K562 (cell line): Measurements from ENCODE around the gene LY6G6C. TPM values are rescaled to one million over a fixed set of nuclear protein-coding genes. Genes with fewer than 3 reads are reported as not detected.

Experiments used
- BCOR ChIP-seq: fragments of 450-650 bp; IDR thresholded peaks from 2 replicates; pipeline ENCODE4 v1.6.1; 2016
- CEBPG ChIP-seq, 3 experiments: fragments of 200-800 bp in 1 of 3; sonication (Bioruptor generic) in 1 of 3; sonication (generic) in 1 of 3; formaldehyde crosslinking in 1 of 3; IDR thresholded peaks in 2 of 3; conservative IDR thresholded peaks in 1 of 3; 2 replicates each; pipeline versions ENCODE4 v1.6.1 to v1.8.0; 2016 to 2022; ENCODE audit warnings: missing compliant biosample characterization in 2 of 3, missing genetic modification characterization in 2 of 3, mild to moderate bottlenecking in 1 of 3, missing genetic modification reagents in 1 of 3
- CEBPZ ChIP-seq: fragments of 150-350 bp; IDR thresholded peaks from 2 replicates; pipeline ENCODE4 v1.6.1; 2014; ENCODE audit warnings: low read depth, mild to moderate bottlenecking, low read length, borderline replicate concordance
- E2F5 ChIP-seq: sonication (generic); formaldehyde crosslinking; IDR thresholded peaks from 2 replicates; pipeline ENCODE4 v1.8.0; 2022; ENCODE audit warnings: mild to moderate bottlenecking, missing genetic modification reagents
- HDAC1 ChIP-seq, 2 experiments: fragments of 450-650 bp; IDR thresholded peaks; 2 replicates each; pipeline ENCODE4 v1.6.1; 2016 to 2017; ENCODE audit warnings: inconsistent platforms in 1 of 2, mild to moderate bottlenecking in 1 of 2, moderate library complexity in 1 of 2
- HMG20B ChIP-seq: fragments of 250-450 bp; sonication (Bioruptor Pico); IDR thresholded peaks from 2 replicates; pipeline ENCODE4 v1.5.0; 2021; ENCODE audit warnings: mild to moderate bottlenecking
- KDM2B ChIP-seq: fragments of 250-450 bp; sonication (Bioruptor Pico); IDR thresholded peaks from 2 replicates; pipeline ENCODE4 v1.8.0; 2021; ENCODE audit warnings: mild to moderate bottlenecking, moderate library complexity
- KLF13 ChIP-seq: fragments of 450-650 bp; IDR thresholded peaks from 2 replicates; pipeline ENCODE4 v1.6.1; 2016; ENCODE audit warnings: missing genetic modification characterization, low read depth, mild to moderate bottlenecking, missing compliant biosample characterization, moderate library complexity, borderline replicate concordance
- MXD1 ChIP-seq: fragments of 250-450 bp; sonication (Bioruptor Pico); IDR thresholded peaks from 2 replicates; pipeline ENCODE4 v1.8.0; 2021; ENCODE audit warnings: borderline replicate concordance, mild to moderate bottlenecking, moderate library complexity; ENCODE audit not compliant: poor library complexity, severe bottlenecking
- MXI1 ChIP-seq: IDR thresholded peaks from 2 replicates; pipeline ENCODE4 v1.6.1; 2011; ENCODE audit warnings: low read depth, mild to moderate bottlenecking, improper control_type of control experiment, low read length
- WHSC1 ChIP-seq: IDR thresholded peaks from one replicate; pipeline ENCODE4 v1.6.1; 2012; ENCODE audit warnings: low read length, control low read depth, inconsistent platforms
- ZFP1 ChIP-seq: fragments of 450-650 bp; formaldehyde crosslinking; IDR thresholded peaks from 2 replicates; pipeline ENCODE4 v1.4.0; 2020; ENCODE audit warnings: mild to moderate bottlenecking, mixed read lengths
- ZNF124 ChIP-seq: sonication (generic); formaldehyde crosslinking; IDR thresholded peaks from 2 replicates; pipeline ENCODE4 v1.8.1; 2022; ENCODE audit warnings: missing genetic modification reagents
- ZNF324 ChIP-seq: fragments of 250-450 bp; sonication (Bioruptor Pico); IDR thresholded peaks from 2 replicates; pipeline ENCODE4 v1.4.0; 2020; ENCODE audit warnings: mild to moderate bottlenecking
- ZNF639 ChIP-seq, 2 experiments: fragments of 200-800 bp in 1 of 2; sonication (Bioruptor generic) in 1 of 2; sonication (generic) in 1 of 2; formaldehyde crosslinking in 1 of 2; IDR thresholded peaks in 1 of 2; conservative IDR thresholded peaks in 1 of 2; 2 replicates each; pipeline versions ENCODE4 v1.5.0 to v1.6.1; 2016 to 2020; ENCODE audit warnings: missing compliant biosample characterization in 1 of 2, missing genetic modification characterization in 1 of 2, missing genetic modification reagents in 1 of 2
- polyA plus RNA-seq, 8 experiments: library from polyadenylated mRNA; depleted of rRNA in 4 of 8; stranded (reverse) in 5 of 8; unstranded in 3 of 8; fragments of >200 nt; fragmentation: Nextera tagmentation in 2 of 8; fragmentation: Illumina TruSeq in 1 of 8; extraction: Ambion mirVana in 2 of 8; extraction: Trizol in 1 of 8; gene quantifications; 2 replicates each; pipeline versions ENCODE4 v1.2.1 to v1.2.3, GENCODE V29; 2011 to 2014; ENCODE audit warnings: inconsistent platforms in 1 of 8, missing spikeins in 1 of 8
- total RNA-seq, 7 experiments: library from RNA; depleted of rRNA in 6 of 7; stranded (reverse); fragments of >200 nt in 6 of 7; fragmentation: Illumina TruSeq in 2 of 7; extraction: Trizol in 2 of 7; gene quantifications; 2 replicates each; pipeline versions ENCODE4 v1.2.1 to v1.2.3, GENCODE V29; 2011 to 2021; ENCODE audit warnings: low replicate concordance in 1 of 7
- TF ChIP-seq, protein P1 (sequence below): fragments of 250-450 bp; sonication (Bioruptor Pico); IDR thresholded peaks from 2 replicates; pipeline ENCODE4 v1.5.0; 2022; ENCODE audit warnings: mild to moderate bottlenecking

LY6G6C gene
- total and polyA plus RNA-seq, 9 of the 15 experiments (the other 6 are each of a cell fraction or from before 2014, with no cell fraction given) = 0.06 to 0.20 TPM; not detected in 7

DNA sequence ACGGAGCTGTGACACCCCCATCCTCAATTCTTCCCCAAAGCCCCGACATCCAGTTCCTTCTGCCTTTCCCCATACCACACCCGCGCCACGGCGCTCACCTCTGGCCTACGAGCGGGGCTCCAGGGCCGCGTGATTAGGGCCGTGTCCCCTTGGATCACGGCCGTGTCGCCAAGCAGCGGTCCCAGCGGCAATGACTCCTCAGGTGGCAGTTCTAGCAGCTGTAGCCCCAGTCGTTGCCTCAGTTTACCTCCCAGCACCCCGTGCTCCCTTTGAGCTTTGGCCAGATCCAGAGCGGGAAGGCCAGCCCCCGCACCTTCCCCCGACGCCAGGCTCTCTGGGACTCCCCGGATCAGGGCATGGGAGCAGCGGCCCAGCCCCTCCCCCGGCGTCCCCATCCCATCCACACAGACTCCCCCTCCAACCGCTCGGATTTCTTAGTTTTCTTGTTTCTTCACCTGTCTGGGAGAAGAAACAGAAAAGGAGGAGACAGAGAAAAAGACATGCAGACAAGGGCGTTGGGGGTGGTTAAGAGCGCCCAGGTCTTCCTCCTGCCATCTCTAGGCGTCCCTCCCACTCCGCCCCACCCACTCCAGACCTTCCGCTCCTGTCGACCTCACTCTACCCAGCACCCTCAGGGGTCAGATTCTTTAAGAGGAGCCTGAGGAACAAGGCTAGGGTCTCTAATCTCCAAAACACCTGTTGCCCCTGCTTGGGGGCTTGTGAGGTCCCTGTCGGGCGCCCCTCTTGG, 7.4 kb upstream of the LY6G6C start, which contains the start of gene DDAH2 (continued):
- TF ChIP-seq KLF13 (tag) = no peak
- no peak for TF ChIP-seq MXD1
- TF ChIP-seq, protein P1, sequence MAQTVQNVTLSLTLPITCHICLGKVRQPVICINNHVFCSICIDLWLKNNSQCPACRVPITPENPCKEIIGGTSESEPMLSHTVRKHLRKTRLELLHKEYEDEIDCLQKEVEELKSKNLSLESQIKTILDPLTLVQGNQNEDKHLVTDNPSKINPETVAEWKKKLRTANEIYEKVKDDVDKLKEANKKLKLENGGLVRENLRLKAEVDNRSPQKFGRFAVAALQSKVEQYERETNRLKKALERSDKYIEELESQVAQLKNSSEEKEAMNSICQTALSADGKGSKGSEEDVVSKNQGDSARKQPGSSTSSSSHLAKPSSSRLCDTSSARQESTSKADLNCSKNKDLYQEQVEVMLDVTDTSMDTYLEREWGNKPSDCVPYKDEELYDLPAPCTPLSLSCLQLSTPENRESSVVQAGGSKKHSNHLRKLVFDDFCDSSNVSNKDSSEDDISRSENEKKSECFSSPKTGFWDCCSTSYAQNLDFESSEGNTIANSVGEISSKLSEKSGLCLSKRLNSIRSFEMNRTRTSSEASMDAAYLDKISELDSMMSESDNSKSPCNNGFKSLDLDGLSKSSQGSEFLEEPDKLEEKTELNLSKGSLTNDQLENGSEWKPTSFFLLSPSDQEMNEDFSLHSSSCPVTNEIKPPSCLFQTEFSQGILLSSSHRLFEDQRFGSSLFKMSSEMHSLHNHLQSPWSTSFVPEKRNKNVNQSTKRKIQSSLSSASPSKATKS (CRISPR knock-in tag) = no peak
- no peak for TF ChIP-seq HMG20B
- TF ChIP-seq ZNF124 (CRISPR knock-in tag) = no peak
- no peak for TF ChIP-seq ZNF639 (CRISPR knock-in tag; conservative IDR thresholded peaks at IDR 0.05 in 1 of 2, IDR thresholded peaks at IDR 0.05 in 1 of 2)
- TF ChIP-seq BCOR = peak; percentile 85
- no peak for TF ChIP-seq WHSC1
- no peak; the same call in 1 of the 2 replicates for TF ChIP-seq E2F5 (CRISPR knock-in tag)
- no peak for TF ChIP-seq ZNF324 (CRISPR knock-in tag)
- no peak for TF ChIP-seq MXI1
- no peak for TF ChIP-seq CEBPZ
- TF ChIP-seq CEBPG (CRISPR knock-in tag; IDR thresholded peaks at IDR 0.05) = no peak
- no peak for TF ChIP-seq CEBPG (tag; conservative IDR thresholded peaks at IDR 0.05 in 1 of 2, IDR thresholded peaks at IDR 0.05 in 1 of 2)
- no peak for TF ChIP-seq KDM2B (CRISPR knock-in tag)
- TF ChIP-seq ZFP1 = no peak
- no peak for TF ChIP-seq HDAC1 (IDR thresholded peaks at IDR 0.05)
